Nephron progenitor cell (in vitro differentiated cells): ENCODE results near the gene CDK4.

ENCODE experiments used
- DNase-seq: peaks from one replicate; pipeline ENCODE4 v3.0.0; 2021
- H3K27ac Mint-ChIP-seq: 2 replicates; pipeline ENCODE4 v1.8.0; 2021; ENCODE audit warnings: mild to moderate bottlenecking, moderate library complexity, mixed read lengths
- H3K27me3 Mint-ChIP-seq: 2 replicates; pipeline ENCODE4 v1.8.0; 2021; ENCODE audit warnings: mild to moderate bottlenecking, low read depth, mixed read lengths; ENCODE audit not compliant: poor library complexity
- H3K36me3 Mint-ChIP-seq: 2 replicates; pipeline ENCODE4 v1.8.0; 2021; ENCODE audit warnings: low read depth, mixed read lengths
- H3K4me1 Mint-ChIP-seq: 2 replicates; pipeline ENCODE4 v1.8.0; 2021; ENCODE audit warnings: mixed read lengths
- H3K4me3 Mint-ChIP-seq: 2 replicates; pipeline ENCODE4 v1.8.0; 2021; ENCODE audit warnings: mild to moderate bottlenecking, moderate library complexity, mixed read lengths
- H3K9me3 Mint-ChIP-seq: 2 replicates; pipeline ENCODE4 v1.8.0; 2021; ENCODE audit warnings: mild to moderate bottlenecking, moderate library complexity, mixed read lengths
- TF ChIP-seq, protein P1 (sequence below): fragments of 200-600 bp; sonication (generic); IDR thresholded peaks from 2 replicates; pipeline ENCODE4 v1.5.0; 2021; ENCODE audit warnings: antibody characterized with exemption

CDK4 gene

DNA sequence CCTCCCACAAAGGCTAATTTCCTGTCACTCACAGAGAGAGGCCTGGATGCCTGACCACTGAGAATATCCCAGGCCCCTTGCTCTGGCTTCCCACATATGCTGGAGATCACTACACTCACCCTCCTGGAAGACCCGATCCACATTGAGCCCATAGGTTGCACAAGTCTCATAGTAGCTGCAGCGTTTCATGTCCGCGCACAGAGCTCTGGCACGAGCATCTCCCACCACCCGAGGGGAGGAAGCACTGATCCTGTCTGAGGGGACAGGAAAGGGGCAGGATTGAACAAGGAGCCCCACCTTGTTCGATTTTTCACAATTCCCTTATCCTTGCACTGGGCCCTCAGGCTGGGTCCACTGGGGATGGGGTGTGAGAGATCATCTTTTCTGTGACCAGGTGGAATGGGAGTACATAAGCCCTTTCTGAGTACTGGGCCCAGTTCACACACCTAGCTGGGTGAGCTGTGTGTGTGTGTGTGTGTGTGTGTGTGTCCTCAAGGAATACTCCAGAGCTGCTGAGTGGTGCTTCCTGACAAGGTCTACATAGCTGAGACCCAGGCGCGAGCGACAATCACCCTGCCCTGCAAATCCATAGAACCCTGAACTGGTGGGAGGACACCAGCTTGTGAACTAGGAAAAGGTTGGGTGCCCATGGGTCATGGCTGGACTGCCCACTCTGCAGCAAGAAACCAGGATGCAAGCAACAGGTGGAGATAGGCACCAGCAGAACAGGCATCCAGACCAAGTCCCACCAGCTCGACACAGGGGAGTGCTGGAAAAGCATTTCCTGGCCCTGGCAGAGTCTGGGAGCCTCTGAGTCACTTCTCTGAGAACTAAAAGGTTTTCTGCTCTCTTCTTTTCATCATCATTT is 19.1 kb downstream of the CDK4 start:
- Mint-ChIP-seq H3K9me3 (peaks cover 8% of the 10 kb centered on the region), H3K4me1 (peaks cover 17% of the 10 kb centered on the region)

DNA sequence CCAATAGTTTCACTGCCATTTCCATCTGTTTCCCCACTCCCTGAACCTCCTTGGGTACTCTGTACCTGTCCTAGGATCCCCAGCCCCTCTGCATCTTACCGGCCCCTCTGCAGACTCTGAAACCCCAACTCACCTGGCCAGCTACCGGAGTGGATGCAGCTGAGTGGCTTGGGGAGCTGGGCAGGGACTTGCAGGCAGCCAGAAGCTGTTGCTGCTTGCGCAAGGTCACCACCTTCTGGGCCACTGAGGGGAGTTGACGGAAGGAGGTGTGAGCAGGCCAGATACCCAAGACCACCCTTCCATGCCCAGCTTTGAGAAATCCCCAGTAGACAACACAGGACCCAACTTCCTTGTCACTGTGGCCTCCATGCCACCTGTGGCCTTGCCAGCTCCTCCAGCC is 19.8 kb downstream of the CDK4 start:
- Mint-ChIP-seq H3K9me3 (peaks cover 11% of the 10 kb centered on the region), H3K4me3 (no peak overlapping the region), H3K27me3 (peaks cover 100% of the 10 kb centered on the region), H3K4me1 (peaks cover 22% of the 10 kb centered on the region), H3K36me3 (no peaks in the 10 kb centered on the region), H3K27ac (no peak overlapping the region)
- TF ChIP-seq, protein P1, sequence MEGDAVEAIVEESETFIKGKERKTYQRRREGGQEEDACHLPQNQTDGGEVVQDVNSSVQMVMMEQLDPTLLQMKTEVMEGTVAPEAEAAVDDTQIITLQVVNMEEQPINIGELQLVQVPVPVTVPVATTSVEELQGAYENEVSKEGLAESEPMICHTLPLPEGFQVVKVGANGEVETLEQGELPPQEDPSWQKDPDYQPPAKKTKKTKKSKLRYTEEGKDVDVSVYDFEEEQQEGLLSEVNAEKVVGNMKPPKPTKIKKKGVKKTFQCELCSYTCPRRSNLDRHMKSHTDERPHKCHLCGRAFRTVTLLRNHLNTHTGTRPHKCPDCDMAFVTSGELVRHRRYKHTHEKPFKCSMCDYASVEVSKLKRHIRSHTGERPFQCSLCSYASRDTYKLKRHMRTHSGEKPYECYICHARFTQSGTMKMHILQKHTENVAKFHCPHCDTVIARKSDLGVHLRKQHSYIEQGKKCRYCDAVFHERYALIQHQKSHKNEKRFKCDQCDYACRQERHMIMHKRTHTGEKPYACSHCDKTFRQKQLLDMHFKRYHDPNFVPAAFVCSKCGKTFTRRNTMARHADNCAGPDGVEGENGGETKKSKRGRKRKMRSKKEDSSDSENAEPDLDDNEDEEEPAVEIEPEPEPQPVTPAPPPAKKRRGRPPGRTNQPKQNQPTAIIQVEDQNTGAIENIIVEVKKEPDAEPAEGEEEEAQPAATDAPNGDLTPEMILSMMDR = no peak
- DNase-seq = no peak

More for the DNA sequence above, 19.1 kb downstream of the CDK4 start:
- H3K27ac Mint-ChIP-seq = no peak overlapping the region
- TF ChIP-seq, protein P1 = no peak
- no peaks in the 10 kb centered on the region for H3K36me3 Mint-ChIP-seq
- DNase-seq = no peak
- H3K27me3 Mint-ChIP-seq = peaks cover 100% of the 10 kb centered on the region
- H3K4me3 Mint-ChIP-seq = no peak overlapping the region

DNA sequence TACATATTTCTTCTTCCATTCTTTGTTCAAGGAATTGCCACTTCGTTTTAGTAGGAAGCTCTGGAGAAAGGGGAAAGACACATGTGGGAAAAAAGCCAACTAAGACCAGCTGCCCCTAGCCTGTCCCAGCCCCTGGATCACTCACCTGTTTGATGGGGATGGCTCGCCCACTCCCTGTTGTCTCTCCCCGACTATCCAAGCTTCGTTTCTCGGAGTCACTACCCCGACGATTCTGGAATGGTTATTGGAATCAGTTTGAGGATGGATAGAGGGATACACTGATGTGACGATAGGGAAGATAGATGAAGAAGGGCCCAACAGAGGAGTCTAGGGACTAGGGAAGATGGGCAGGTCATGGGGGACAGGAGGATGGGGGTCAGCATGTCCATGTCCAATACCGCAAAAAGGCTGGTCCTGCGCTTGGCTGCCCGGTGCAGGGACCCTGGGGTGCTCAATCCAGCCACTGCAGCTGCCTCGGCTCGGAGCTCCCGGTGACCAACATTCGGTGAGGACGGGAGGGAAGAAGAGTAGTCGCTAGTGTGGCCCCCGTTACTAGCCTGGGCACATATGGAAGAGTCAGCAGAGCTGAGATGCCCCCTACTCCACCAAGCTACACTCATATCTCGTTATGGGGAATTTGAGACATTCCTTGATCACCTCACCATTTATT is 20.6 kb downstream of the CDK4 start:
- no peak overlapping the region for H3K4me3 Mint-ChIP-seq
- DNase-seq = no peak
- no peaks in the 10 kb centered on the region for H3K36me3 Mint-ChIP-seq
- peaks cover 100% of the 10 kb centered on the region for H3K27me3 Mint-ChIP-seq
- TF ChIP-seq, protein P1 = no peak
- no peak overlapping the region for H3K27ac Mint-ChIP-seq
- peaks cover 7% of the 10 kb centered on the region for H3K9me3 Mint-ChIP-seq
- peaks cover 17% of the 10 kb centered on the region for H3K4me1 Mint-ChIP-seq

DNA sequence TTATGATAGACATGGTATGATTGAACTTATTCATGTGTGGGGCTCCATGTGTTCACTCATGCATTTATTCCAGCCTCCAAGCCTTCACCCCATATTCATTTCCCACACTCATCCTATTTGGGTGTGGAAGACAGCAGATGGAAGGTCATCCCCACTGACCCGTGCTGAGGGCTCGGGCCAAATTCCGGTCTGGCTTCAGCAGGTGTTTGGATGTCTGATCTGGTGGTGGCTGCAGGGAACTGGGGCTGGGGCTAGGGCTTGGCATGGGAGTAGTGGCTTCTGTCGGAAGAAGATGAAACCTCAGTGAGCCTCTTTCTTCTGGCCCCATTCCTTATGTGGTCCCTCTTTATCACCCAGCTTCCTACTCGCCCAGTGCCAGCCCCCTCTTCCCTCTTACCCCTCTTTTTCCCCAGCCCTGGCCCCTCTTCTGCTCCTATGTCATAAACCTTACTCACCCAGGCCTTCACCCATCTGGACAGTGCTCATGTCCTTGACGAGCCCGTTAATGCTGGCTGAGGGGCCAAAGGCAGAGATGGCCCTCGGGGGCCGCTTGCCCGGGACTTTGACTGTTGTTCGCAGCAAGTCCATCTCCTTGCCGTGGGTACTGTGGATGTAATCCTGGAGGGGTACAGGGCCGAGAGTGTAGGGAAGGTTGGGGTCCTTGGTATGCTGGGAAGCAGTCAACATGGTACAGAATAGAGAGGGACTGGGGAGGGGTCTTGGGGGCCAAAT is 21.6 kb downstream of the CDK4 start:
- Mint-ChIP-seq H3K27ac (no peak overlapping the region), H3K4me3 (no peak overlapping the region), H3K36me3 (no peaks in the 10 kb centered on the region), H3K9me3 (peaks cover 3% of the 10 kb centered on the region), H3K27me3 (peaks cover 100% of the 10 kb centered on the region), H3K4me1 (peaks cover 17% of the 10 kb centered on the region)
- TF ChIP-seq, protein P1 = no peak
- no peak for DNase-seq

DNA sequence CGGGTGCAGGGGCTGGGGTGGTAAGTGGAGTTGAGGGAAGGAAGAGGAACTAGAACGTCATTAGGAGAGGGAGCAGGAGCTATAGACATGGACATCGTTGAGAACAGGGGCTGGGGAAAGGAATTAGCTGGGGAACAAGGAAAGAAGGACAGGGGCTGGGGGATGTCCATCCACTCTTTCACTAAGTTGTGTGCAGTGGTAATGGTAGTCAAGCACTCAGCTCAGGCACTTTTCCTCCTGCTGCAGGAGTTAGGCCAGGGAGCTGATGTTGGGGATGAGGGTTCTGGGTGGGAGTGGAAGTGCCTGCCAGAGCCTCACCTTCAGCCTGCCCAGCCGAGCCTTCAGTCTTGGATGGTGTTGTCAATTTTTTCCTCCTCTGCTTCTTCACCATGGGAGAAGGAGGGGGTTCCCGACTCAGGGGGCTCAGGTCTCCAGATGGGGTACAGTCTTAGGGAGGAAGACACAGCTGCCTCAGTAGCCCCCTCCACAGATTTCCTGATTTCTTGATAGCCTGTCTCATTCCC is 22.7 kb downstream of the CDK4 start:
- no peak overlapping the region for H3K27ac Mint-ChIP-seq
- peaks cover 3% of the 10 kb centered on the region for H3K9me3 Mint-ChIP-seq
- DNase-seq = no peak
- TF ChIP-seq, protein P1 = no peak
- no peak overlapping the region for H3K4me3 Mint-ChIP-seq
- peaks cover 11% of the 10 kb centered on the region for H3K4me1 Mint-ChIP-seq
- H3K36me3 Mint-ChIP-seq = no peaks in the 10 kb centered on the region
- H3K27me3 Mint-ChIP-seq = peaks cover 100% of the 10 kb centered on the region
